Measurements from ENCODE around the gene CCT6A. TPM values are rescaled to one million over a fixed set of nuclear protein-coding genes. Genes with fewer than 3 reads are reported as not detected.

Gene CCT6A, protein sequence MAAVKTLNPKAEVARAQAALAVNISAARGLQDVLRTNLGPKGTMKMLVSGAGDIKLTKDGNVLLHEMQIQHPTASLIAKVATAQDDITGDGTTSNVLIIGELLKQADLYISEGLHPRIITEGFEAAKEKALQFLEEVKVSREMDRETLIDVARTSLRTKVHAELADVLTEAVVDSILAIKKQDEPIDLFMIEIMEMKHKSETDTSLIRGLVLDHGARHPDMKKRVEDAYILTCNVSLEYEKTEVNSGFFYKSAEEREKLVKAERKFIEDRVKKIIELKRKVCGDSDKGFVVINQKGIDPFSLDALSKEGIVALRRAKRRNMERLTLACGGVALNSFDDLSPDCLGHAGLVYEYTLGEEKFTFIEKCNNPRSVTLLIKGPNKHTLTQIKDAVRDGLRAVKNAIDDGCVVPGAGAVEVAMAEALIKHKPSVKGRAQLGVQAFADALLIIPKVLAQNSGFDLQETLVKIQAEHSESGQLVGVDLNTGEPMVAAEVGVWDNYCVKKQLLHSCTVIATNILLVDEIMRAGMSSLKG
- total RNA-seq = 200 and 235 TPM in 2 replicates

DNA sequence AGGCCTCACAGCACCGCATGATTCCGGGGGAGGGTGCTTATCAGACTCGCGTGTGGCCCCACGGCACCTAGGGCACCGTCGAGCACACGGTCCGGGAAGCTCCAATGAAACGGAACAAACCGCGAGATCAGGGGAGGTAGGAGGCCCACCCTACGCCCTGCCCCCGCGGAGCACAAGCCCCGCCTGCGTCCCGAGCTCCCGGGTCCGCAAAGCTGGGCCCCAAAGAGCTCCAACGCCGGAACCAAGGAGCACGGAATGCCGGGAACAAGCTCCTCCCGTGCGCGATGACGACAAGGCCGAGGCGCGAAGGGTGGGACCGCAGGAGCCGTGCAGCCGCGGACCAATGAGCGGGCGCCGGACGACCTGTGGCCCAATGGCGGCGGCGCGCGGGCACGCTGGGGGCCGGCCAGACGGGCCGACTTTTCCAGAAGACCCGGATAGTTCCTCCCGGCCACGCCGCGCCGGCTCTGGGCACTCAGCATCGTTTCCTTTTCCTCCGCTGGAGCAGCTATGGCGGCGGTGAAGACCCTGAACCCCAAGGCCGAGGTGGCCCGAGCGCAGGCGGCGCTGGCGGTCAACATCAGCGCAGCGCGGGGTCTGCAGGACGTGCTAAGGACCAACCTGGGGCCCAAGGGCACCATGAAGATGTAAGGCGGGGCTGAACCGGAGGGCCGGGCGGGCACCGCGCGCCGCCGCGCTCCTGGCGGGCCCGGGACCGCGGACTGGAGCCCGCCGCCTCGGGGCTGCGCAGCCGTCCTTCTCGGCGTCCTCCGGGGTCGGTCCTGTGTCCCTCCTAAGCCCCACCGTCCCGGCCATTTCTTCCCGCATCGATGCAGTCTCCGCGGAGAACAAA lies at the start of gene CCT6A, which contains the start of gene PSPH:
Gene CCT6A (plus strand): TSS at position 427 of the 853 bp plus-strand sequence. CDS start 84 bp downstream, at position 511.
Gene PSPH (minus strand): TSS at position 106 of the 853 bp plus-strand sequence. CDS start 30,232 bp downstream, outside the sequence.

DNA sequence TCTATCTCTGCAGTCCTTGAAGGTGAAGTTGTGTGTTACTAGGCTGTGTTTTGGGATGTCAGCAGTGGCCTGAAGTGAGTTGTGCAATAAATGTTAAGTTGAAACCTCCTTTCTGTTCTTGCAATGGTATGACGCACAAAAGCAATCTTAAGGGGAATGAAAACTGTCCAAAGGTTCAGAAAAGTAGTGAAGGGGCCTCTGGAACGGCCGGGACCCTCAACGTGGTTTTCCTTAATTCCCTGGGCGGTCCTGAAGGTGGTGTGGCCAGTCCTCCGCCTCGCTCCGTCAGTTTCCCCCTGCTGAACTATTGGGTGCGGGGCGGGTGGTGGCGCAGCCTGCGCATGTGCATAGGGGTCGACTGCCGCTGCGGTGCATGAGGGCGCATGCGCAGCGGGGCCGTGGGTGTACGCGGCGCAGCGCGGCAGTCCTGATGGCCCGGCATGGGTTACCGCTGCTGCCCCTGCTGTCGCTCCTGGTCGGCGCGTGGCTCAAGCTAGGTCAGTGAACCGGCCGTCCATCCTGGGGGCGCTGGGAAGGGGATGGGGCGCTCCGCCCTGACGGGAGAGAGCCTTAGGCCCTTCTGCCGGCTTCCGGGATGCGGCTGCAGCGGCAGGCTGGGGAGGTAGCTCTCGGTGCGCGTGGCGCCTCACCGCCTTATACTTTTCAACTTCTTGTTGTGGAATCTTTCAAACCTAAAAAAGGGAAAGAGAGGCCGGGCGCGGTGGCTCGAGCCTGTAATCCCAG lies 12.5 kb downstream of the CCT6A start, which contains the start of gene SUMF2:
Gene SUMF2 (plus strand): TSS at position 405 of the 744 bp plus-strand sequence. CDS start 26 bp downstream, at position 431.

GRCh38 chr7:56092789-56093531 lies 41.4 kb downstream of the CCT6A start, which contains the start of gene PHKG1:
TSS of gene PHKG1 (minus strand) at chr7:56092952. CDS start at chr7:56088941, 4,011 bp downstream.

GRCh38 chr7:56106108-56107073 lies 54.8 kb downstream of the CCT6A start, which contains the start of gene CHCHD2:
TSS of gene CHCHD2 (minus strand) at chr7:56106476. CDS start at chr7:56106413, 63 bp downstream.

Other genes starting within 250 kb of the CCT6A start
- not detected in 2 replicates for gene SEPTIN14, start 189.0 kb upstream of the CCT6A start, total RNA-seq
- gene ZNF713, start 164.3 kb upstream of the CCT6A start, total RNA-seq = 1.7 and 3.0 TPM in 2 replicates
- gene MRPS17, start 99.9 kb upstream of the CCT6A start, total RNA-seq = 13.6 and 14.8 TPM in 2 replicates
- gene NIPSNAP2, start 87.2 kb upstream of the CCT6A start, total RNA-seq = 31.7 and 37.8 TPM in 2 replicates
- 40.6 and 41.9 TPM in 2 replicates for gene PSPH, start 321 bp upstream of the CCT6A start, total RNA-seq
- 233 and 238 TPM in 2 replicates for gene SUMF2, start 12.5 kb downstream of the CCT6A start, total RNA-seq
- 2.0 and 9.4 TPM in 2 replicates for gene PHKG1, start 41.2 kb downstream of the CCT6A start, total RNA-seq
- gene CHCHD2, start 54.7 kb downstream of the CCT6A start, total RNA-seq = 280 and 321 TPM in 2 replicates
- gene NUPR2, start 64.7 kb downstream of the CCT6A start, total RNA-seq = not detected in 2 replicates